Neural progenitor cell (in vitro differentiated cells): ENCODE data around the gene LHX4. TPM values are rescaled to one million over a fixed set of nuclear protein-coding genes. Genes with fewer than 3 reads are reported as not detected.

Experiments used
- DNase-seq: peaks from one replicate; pipeline ENCODE4 v3.0.0-alpha.2; 2016; ENCODE audit warnings: low spot score
- H2AFZ ChIP-seq: fragments of 200-600 bp; sonication (generic); replicated peaks from 2 replicates; pipeline ENCODE4 v1.6.1; 2016; ENCODE audit warnings: antibody characterized with exemption
- H3F3A ChIP-seq: fragments of 200-600 bp; sonication (generic); 2 replicates; pipeline ENCODE4 v1.6.1; 2016; ENCODE audit warnings: antibody characterized with exemption, low read depth
- H3K27ac ChIP-seq: fragments of 200-600 bp; sonication (generic); 2 replicates; pipeline ENCODE4 v1.5.1; 2016; ENCODE audit warnings: mild to moderate bottlenecking
- H3K27me3 ChIP-seq: fragments of 200-600 bp; sonication (generic); 2 replicates; pipeline ENCODE4 v1.6.1; 2016; ENCODE audit warnings: mild to moderate bottlenecking, moderate library complexity
- H3K36me3 ChIP-seq: fragments of 200-600 bp; sonication (generic); 2 replicates; pipeline ENCODE4 v1.5.1; 2016
- H3K4me1 ChIP-seq: fragments of 200-600 bp; sonication (generic); 2 replicates; pipeline ENCODE4 v1.6.1; 2016; ENCODE audit warnings: mixed run types
- H3K4me2 ChIP-seq: fragments of 200-600 bp; sonication (generic); 2 replicates; pipeline ENCODE4 v1.6.1; 2016
- H3K4me3 ChIP-seq: fragments of 200-600 bp; sonication (generic); 2 replicates; pipeline ENCODE4 v1.5.1; 2016
- H3K79me2 ChIP-seq: fragments of 200-600 bp; sonication (generic); 2 replicates; pipeline ENCODE4 v1.6.1; 2016; ENCODE audit warnings: low read depth
- H3K9ac ChIP-seq: fragments of 200-600 bp; sonication (generic); 2 replicates; pipeline ENCODE4 v1.6.1; 2016
- H3K9me3 ChIP-seq: fragments of 200-600 bp; sonication (generic); 2 replicates; pipeline ENCODE4 v1.5.1; 2016; ENCODE audit warnings: low read depth
- H4K20me1 ChIP-seq: fragments of 200-600 bp; sonication (generic); 2 replicates; pipeline ENCODE4 v1.6.1; 2016; ENCODE audit warnings: low read depth
- H3K27ac Mint-ChIP-seq: 3 replicates; pipeline ENCODE4 v1.8.0; 2021; ENCODE audit warnings: mixed read lengths
- H3K27me3 Mint-ChIP-seq: 2 replicates; pipeline ENCODE4 v1.8.0; 2022; ENCODE audit warnings: low read depth, mild to moderate bottlenecking, inconsistent platforms, moderate library complexity, mixed read lengths; ENCODE audit not compliant: insufficient read depth
- H3K36me3 Mint-ChIP-seq: 3 replicates; pipeline ENCODE4 v1.8.0; 2021; ENCODE audit warnings: mixed read lengths
- H3K4me1 Mint-ChIP-seq: 3 replicates; pipeline ENCODE4 v1.8.0; 2021; ENCODE audit warnings: mixed read lengths
- H3K4me3 Mint-ChIP-seq: 3 replicates; pipeline ENCODE4 v1.8.0; 2021; ENCODE audit warnings: mild to moderate bottlenecking, moderate library complexity, mixed read lengths
- H3K9me3 Mint-ChIP-seq: 3 replicates; pipeline ENCODE4 v1.8.0; 2020; ENCODE audit warnings: mixed read lengths
- EZH2 ChIP-seq: fragments of 200-600 bp; sonication (generic); IDR thresholded peaks from 2 replicates; pipeline ENCODE4 v1.6.1; 2017; ENCODE audit warnings: antibody characterized with exemption, mild to moderate bottlenecking, moderate library complexity
- EZH2phosphoT487 ChIP-seq: fragments of 200-600 bp; sonication (generic); IDR thresholded peaks from 2 replicates; pipeline ENCODE4 v1.6.1; 2017; ENCODE audit warnings: antibody characterized with exemption
- total RNA-seq: library from RNA; depleted of rRNA; stranded (reverse); fragments of >200 nt; gene quantifications from 2 replicates; pipeline ENCODE4 v1.2.3, GENCODE V29; 2015; ENCODE audit warnings: low replicate concordance
- TF ChIP-seq, protein P1 (sequence below): fragments of 200-600 bp; sonication (generic); IDR thresholded peaks from 2 replicates; pipeline ENCODE4 v1.5.1; 2017; ENCODE audit warnings: antibody characterized with exemption, mild to moderate bottlenecking

The LHX4 gene
- total RNA-seq, 1 donor from 2014 or later = not detected

DNA sequence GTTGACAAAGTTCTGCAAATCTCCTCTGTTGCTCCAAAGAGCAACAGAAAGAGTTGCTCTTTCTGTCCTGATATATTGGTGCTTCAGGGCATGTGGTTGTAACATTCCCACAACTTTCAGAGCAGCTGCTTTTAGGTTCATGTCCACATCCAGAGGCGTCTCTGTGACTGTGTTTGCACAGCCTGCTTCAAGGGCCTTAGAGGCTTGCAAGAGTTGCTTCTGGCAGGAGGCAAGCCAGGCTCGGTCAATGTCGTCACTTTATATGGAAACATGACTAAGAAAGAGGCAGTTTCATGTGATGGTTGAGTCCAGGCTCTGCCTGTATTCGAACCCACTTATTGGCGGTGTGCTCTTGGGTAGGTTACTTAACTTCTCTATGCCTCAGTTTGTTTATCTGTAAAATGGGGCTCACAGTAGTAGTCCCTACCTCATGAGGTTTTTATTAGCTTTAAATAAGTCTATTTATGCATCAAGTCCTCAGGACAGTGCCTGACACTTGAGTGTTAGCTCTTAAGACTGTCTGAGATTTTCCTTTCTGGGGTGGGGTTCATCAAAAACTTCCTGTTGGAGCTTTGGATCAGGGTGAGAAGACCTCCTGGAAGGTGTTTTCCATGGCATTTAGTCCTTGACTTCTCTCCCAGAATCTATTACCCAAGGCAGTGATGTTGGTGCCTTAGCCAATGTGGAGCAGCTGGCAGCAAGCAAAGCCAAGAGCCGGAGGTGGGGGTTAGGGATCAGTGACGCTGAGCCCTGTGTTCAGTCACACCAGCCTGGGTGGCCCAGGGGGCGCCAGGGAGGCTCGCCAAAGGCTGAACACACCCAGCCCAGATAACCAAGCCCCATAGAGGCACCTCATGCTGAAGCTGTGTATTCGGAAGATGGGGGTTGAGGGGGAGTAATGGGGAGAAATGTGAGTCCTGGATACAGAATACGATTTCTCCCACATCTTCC is 18.9 kb downstream of the LHX4 start:
- peaks cover 7% of the 10 kb centered on the region for H3K27me3 Mint-ChIP-seq
- H3K4me1 Mint-ChIP-seq = peaks cover 10% of the 10 kb centered on the region
- no peak overlapping the region for H3K4me3 ChIP-seq
- no peak overlapping the region for H3K27ac Mint-ChIP-seq
- no peak overlapping the region for H3K4me3 Mint-ChIP-seq
- no peak overlapping the region for H3K27ac ChIP-seq
- no peaks in the 10 kb centered on the region for H3K9me3 ChIP-seq
- H3K4me1 ChIP-seq = no peaks in the 10 kb centered on the region
- H3K36me3 ChIP-seq = no peaks in the 10 kb centered on the region
- no peaks in the 10 kb centered on the region for H4K20me1 ChIP-seq
- no peaks in the 10 kb centered on the region for H3K9me3 Mint-ChIP-seq
- H3K4me2 ChIP-seq = no peak overlapping the region
- no peaks in the 10 kb centered on the region for H3F3A ChIP-seq
- peak; percentile 72 for DNase-seq
- H3K79me2 ChIP-seq = no peaks in the 10 kb centered on the region
- no peaks in the 10 kb centered on the region for H3K27me3 ChIP-seq
- TF ChIP-seq EZH2phosphoT487 = no peak
- TF ChIP-seq, protein P1, sequence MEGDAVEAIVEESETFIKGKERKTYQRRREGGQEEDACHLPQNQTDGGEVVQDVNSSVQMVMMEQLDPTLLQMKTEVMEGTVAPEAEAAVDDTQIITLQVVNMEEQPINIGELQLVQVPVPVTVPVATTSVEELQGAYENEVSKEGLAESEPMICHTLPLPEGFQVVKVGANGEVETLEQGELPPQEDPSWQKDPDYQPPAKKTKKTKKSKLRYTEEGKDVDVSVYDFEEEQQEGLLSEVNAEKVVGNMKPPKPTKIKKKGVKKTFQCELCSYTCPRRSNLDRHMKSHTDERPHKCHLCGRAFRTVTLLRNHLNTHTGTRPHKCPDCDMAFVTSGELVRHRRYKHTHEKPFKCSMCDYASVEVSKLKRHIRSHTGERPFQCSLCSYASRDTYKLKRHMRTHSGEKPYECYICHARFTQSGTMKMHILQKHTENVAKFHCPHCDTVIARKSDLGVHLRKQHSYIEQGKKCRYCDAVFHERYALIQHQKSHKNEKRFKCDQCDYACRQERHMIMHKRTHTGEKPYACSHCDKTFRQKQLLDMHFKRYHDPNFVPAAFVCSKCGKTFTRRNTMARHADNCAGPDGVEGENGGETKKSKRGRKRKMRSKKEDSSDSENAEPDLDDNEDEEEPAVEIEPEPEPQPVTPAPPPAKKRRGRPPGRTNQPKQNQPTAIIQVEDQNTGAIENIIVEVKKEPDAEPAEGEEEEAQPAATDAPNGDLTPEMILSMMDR = peak; percentile 47
- H2AFZ ChIP-seq = no peak overlapping the region
- no peaks in the 10 kb centered on the region for H3K36me3 Mint-ChIP-seq
- H3K9ac ChIP-seq = no peak overlapping the region

DNA sequence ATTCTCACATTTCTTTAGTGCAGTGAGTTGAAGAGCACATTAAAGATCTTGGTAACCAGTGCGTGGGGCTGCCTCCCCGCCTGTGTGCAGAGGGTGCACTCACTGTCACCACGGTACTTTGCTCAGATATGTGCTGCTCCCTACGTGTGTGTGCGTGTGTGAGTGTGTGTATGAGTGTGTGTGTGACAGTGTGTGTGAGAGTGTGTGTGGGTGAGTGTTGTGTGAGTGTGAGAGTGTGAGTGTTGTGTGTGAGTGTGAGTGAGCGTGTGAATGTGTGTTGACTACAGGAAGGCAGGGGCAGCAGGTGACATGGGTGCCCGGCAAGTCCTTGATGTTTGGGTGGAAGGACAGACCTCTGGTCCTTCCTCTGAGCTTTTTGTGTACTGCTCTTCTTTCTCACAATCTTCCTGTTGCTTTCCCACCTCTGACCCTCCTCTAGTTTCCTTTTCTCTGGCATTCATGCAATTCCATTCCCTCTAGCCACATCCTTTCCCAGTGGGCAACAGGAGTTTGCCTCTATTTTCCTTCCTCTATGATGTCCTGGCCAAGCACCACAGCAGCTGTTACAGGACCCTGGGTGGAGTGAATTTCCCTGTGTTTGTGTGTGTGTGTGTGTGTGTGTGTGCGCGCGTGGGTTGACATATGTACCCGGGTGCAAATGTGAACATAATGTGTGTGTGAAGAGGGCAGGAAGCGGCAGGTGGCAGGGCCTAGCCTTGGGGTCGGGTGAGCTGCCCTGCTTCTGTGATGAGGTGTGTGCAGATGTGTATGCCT is 19.8 kb downstream of the LHX4 start:
- H3K9me3 Mint-ChIP-seq = no peaks in the 10 kb centered on the region
- no peak for DNase-seq
- no peaks in the 10 kb centered on the region for H3K36me3 Mint-ChIP-seq
- peaks cover 3% of the 10 kb centered on the region for H3K27me3 Mint-ChIP-seq
- no peaks in the 10 kb centered on the region for H3K79me2 ChIP-seq
- no peaks in the 10 kb centered on the region for H3K9me3 ChIP-seq
- no peak overlapping the region for H3K4me3 ChIP-seq
- peaks cover 4% of the 10 kb centered on the region for H3K4me1 ChIP-seq
- H2AFZ ChIP-seq = no peak overlapping the region
- no peak overlapping the region for H3K4me2 ChIP-seq
- no peak overlapping the region for H3K4me3 Mint-ChIP-seq
- H3K9ac ChIP-seq = no peak overlapping the region
- TF ChIP-seq EZH2 = no peak
- TF ChIP-seq, protein P1 = no peak
- no peak for TF ChIP-seq EZH2phosphoT487
- no peaks in the 10 kb centered on the region for H3K36me3 ChIP-seq
- no peaks in the 10 kb centered on the region for H3F3A ChIP-seq
- no peaks in the 10 kb centered on the region for H4K20me1 ChIP-seq
- no peak overlapping the region for H3K27ac ChIP-seq
- H3K4me1 Mint-ChIP-seq = peaks cover 15% of the 10 kb centered on the region
- no peaks in the 10 kb centered on the region for H3K27me3 ChIP-seq
- no peak overlapping the region for H3K27ac Mint-ChIP-seq

GRCh38 chr1:180250499-180250770 is 20.4 kb downstream of the LHX4 start:
- H3K4me2 ChIP-seq = no peak overlapping the region
- H3K36me3 ChIP-seq = no peaks in the 10 kb centered on the region
- no peak overlapping the region for H3K27ac ChIP-seq
- DNase-seq = no peak
- H3K9me3 Mint-ChIP-seq = no peaks in the 10 kb centered on the region
- no peaks in the 10 kb centered on the region for H3F3A ChIP-seq
- H3K9ac ChIP-seq = no peak overlapping the region
- H3K4me1 Mint-ChIP-seq = peaks cover 16% of the 10 kb centered on the region
- H2AFZ ChIP-seq = no peak overlapping the region
- no peak overlapping the region for H3K27ac Mint-ChIP-seq
- H3K4me1 ChIP-seq = peaks cover 8% of the 10 kb centered on the region
- H3K36me3 Mint-ChIP-seq = no peaks in the 10 kb centered on the region
- H3K4me3 ChIP-seq = no peak overlapping the region
- H3K4me3 Mint-ChIP-seq = no peak overlapping the region
- no peaks in the 10 kb centered on the region for H3K9me3 ChIP-seq
- TF ChIP-seq EZH2phosphoT487 = no peak
- TF ChIP-seq, protein P1 = no peak
- H4K20me1 ChIP-seq = no peaks in the 10 kb centered on the region
- H3K27me3 Mint-ChIP-seq = peaks cover under 1% of the 10 kb centered on the region
- H3K27me3 ChIP-seq = no peaks in the 10 kb centered on the region
- H3K79me2 ChIP-seq = no peaks in the 10 kb centered on the region
